ENCODE results near the gene USP34.
"Not testable (repeated sequence)": the region's sequence is repeated elsewhere in the genome, so short reads cannot be mapped to it uniquely, and the experiment has no call there.

The USP34 gene

GRCh38 chr2:61463769-61464475, 7.0 kb downstream of the USP34 start:
- no peak for DNase-seq

DNA sequence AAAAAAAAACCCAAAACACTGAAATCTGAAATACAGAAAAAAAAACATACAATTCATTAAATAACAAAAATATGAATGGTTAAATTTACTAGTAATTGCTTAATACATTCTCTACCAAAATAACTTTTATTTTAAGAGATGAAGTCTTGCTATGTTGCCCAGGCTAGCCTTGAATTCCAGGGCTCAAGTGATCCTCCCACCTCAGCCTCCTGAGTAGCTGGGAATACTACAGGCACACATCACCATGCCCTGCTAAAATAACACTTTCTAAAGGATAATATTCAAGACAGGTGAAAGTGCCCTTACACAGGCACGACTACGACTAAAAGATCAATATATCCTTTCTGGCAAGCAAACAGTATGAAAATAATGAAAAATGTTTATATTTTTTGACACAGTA, 9.5 kb downstream of the USP34 start:
- DNase-seq, result no peak

- DNase-seq, result no peak
These were observed 10.7 kb downstream of the USP34 start for GRCh38 chr2:61460163-61460562.

GRCh38 chr2:61456746-61457420, 14.0 kb downstream of the USP34 start:
- DNase-seq, result no peak

DNA sequence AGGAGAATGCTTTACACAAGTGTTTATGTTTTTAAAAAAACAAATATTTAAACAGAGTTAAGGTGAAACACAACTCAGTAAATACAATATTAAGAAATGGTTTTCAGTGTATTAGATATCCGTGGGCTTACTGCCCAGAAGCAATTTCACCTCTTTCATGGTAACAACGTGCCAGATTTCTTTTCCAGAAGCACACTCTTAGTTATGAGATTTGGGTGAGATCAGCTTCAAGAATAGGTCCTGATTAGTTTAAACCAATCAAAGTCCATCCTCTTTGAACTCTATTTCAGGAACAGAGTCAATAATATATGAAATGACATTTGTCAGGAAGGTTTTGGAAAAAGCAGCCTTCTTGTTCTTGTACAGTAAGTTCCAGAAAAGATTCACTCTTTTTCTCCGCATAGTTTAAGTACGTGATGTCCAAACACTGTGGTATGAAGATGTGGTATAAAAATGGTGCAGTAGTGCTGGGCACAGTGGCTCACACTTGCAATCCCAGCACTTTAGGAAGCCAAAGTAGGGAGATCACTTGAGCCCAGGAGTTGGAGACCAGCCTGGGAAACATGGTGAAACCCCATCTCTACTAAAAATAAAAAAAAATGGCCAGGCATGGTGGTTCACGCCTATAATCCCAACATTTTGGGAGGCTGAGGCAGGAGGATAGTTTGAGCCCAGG, 14.7 kb downstream of the USP34 start:
- DNase-seq, result no peak

DNA sequence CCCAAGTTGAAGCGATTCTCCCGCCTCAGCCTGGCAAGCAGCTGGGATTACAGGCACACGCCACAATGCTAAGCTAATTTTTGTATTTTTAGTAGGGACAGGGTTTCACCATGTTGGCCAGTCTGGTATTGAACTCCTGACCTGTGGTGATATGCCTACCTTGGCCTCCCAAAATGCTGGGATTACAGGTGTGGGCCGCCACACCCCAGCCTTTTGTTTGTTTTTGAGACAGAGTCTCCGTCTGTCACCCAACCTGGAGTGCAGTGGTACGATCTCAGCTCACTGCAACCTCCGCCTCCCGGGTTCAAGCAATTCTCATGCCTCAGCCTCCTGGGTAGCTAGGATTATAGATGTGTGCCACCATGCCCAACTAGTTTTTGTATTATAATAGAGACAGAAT, 15.9 kb downstream of the USP34 start:
- DNase-seq, result not testable (repeated sequence)

GRCh38 chr2:61454383-61454782, 16.5 kb downstream of the USP34 start:
- DNase-seq, result no peak

GRCh38 chr2:61452392-61452791, 18.5 kb downstream of the USP34 start:
- no peak for DNase-seq

- DNase-seq, result no peak
These were observed 19.7 kb downstream of the USP34 start for GRCh38 chr2:61451178-61451577.

DNA sequence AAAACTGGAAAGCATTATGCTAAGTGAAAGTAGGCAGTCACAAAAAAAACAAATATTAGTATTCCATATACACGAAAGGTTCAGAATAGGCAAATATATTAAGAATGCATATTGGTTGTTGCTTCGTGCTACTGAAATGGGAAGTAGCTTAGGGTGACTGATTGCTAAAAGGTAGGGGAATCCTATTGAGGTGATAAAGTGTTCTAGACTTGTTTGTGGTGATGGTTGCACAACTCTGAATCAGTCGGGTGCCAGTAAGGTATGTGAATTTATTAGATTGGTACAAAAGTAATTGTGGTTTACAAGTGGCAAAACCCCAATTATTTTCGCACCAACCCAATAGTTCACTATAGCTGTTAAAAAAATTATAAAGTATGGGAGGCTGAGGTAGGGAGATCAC, 20.7 kb downstream of the USP34 start:
- DNase-seq, result no peak

DNA sequence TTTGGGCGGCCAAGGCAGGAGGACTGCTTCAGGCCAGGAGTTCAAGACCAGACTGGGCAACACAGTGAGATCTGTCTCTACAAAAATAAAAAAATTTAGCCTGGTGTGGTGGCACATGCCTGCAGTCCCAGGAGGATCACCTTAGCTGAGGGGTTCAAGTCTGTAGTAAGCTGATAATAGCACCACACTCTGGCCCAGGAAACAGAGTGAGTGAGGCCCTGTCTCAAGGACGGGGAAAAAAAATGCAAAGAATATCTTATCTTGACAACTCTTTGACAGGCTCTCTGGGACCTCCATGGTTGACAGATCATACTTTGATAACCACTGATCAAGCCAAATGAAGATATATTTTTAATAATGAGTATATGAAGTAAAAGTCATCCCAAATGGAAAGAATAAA, 22.7 kb downstream of the USP34 start:
- DNase-seq, result no peak

DNA sequence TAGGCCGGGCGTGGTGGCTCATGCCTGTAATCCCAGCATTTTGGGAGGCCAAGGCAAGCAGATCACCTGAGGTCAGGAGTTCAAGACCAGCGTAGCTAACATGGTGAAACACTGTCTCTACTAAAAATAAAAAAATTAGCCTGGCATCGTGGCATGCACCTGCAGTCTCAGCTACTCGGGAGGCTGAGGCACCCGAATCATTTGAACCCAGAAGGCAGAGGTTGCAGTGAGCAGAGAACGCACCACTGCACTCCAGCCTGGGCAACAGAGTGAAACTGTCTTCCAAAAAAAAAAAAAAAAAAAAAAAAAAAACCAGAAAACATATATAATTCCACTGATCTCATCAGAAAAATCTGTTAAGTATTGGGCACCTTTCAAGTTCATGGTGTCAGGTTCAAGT, 23.9 kb downstream of the USP34 start:
- DNase-seq, result not testable (repeated sequence)

GRCh38 chr2:61443342-61444041, 27.4 kb downstream of the USP34 start:
- no peak for DNase-seq

GRCh38 chr2:61439241-61440002, 31.5 kb downstream of the USP34 start:
- DNase-seq, result no peak

DNA sequence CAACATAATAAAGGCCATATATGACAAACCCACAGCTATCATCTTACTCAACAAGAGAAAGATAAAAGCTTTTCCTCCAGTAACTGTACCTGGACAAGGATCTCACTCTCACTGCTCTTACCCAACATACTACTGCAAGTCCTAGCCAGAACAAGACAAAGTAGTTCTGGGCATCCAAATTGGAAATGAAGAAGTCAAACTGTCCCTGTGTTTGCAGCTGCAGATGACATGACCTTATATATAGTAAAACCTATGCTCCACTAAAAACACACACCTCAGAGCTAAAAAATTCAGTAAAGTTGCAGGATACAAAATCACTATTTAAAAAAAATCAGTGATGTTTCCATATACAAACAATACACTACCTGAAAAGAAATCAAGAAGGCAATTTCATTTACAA, 32.2 kb downstream of the USP34 start:
- no peak for DNase-seq

- no peak for DNase-seq
These were observed 33.7 kb downstream of the USP34 start for GRCh38 chr2:61437170-61437569.

- no peak for DNase-seq
These were observed 34.8 kb downstream of the USP34 start for GRCh38 chr2:61436092-61436491.

DNA sequence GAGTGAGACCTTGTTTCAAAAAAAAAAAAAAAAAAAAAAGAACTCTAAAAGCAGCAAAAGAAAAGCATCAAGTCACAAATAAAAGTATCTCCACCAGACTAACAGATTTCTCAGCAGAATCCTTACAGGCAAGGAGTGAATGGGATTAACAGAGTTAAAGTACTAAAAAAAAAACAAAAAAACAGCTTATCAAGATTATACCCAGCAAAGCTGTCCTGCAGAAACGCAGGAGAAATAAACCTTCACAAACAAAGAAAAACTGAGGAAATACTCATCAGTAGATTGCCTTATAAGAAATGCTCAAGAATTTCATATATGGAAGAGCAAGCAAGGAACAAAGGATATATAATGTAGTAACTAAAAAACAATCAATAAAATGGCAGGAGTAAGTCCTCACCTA, 35.6 kb downstream of the USP34 start:
- no peak for DNase-seq

DNA sequence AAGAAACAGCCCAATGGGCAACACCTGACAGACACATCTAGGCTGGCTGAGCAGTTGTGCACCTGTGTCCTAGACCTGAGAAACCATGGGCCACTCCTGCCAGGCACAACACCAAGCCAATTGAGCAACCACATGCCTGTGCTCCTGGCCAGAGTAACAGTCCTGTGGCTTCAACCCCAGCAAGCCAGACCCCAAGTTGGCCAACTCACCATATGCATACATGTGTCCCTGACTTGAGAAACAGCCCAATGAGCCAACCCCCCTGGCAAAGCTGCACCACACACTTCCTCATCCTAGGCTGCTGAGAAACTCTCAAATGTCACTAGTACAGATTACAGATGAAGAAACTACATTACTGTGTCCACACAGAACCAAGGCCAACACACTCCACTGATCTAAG, 36.6 kb downstream of the USP34 start:
- no peak for DNase-seq

- no peak for DNase-seq
These were observed 37.3 kb downstream of the USP34 start for GRCh38 chr2:61433606-61434005.

GRCh38 chr2:61432990-61433389, 37.9 kb downstream of the USP34 start:
- DNase-seq, result no peak

GRCh38 chr2:61431345-61431744, 39.5 kb downstream of the USP34 start:
- no peak for DNase-seq
